GM19043 (cell line): ENCODE results near the gene MICB.
"Not testable (repeated sequence)": the region's sequence is repeated elsewhere in the genome, so short reads cannot be mapped to it uniquely, and the experiment has no call there.

Source experiments
- ATAC-seq: cut with Tn5 transposase; IDR thresholded peaks from one replicate; pipeline ENCODE4 v1.9.1; 2021; ENCODE audit warnings: low read depth; ENCODE audit not compliant: unreplicated experiment

Gene MICB

DNA sequence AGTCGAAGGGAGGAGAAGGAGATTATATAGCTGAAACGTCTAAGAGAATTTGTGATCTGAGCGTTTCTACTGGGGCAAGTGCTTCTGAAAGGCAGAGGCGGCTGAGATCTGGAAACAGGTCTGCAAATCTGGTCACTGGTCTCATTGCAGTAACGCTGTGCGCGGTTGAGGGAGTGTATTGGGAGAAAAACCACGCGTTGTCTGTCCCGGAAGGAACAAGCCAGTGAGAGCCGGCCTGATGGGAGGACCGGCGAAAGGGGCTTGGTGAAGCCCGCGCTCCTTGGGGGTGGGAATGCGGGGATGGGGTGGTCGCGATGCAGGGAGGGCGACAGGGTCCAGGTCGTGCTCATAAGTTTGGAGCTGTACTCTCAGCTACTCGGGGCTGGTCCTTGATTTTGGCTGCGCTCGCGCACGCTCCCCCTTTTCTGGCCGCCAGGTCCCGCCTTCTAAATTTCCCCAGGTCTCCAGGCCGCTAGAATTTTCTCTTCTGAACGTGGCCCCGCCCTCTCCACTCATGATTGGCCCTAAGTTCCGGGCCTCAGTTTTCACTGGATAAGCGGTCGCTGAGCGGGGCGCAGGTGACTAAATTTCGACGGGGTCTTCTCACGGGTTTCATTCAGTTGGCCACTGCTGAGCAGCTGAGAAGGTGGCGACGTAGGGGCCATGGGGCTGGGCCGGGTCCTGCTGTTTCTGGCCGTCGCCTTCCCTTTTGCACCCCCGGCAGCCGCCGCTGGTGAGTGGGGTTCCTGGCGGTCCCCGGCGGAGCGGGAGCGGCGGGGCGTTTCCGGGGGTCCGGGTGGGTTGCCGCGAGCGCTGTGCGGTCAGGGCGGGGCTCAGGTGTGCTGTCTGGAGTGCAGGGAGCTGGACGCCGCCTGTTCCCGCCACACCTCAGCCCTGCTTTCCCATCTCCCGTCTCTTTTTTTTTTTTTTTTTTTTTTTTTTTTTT lies at the start of gene MICB:
TSS of gene MICB (plus strand) at position 615 of the 946 bp plus-strand sequence. CDS start at position 664, 49 bp downstream.
- ATAC-seq: peak; percentile 39

DNA sequence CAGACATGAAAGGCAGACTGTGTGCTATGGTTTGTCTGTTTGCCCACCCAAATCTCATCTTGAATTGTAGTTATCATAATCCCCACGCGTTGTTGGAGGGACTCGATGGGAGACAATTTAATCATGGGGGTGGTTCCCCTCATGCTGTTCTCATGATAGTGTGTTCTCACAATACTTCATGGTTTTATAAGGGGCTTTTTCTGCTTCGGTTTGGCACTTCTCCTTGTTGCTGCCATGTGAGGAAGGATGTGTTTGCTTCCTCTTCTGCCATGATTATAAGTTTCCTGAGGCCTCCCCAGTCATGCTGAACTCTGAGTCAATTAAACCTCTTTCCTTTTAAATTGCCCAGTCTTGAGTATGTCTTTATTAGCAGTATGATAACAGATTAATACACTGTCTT lies 47.2 kb upstream of the MICB start:
- no peak for ATAC-seq

DNA sequence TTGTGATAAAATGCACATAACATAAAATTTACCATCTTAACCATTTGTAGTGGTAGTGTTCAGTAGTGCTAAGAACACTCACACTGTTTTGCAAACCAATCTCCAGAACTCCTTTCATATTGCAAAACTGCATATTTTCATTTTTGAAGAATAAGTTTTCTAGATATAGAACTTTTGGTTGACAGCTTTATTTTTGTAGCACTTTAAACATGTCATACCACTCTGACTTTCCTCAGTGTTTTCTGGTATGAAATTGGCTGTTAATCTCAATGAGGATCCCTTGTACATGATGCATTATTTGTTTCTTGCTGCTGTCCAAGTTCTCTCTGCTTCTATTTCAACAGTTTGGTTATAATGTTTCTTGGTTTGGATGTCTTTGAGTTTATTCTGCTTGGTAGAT lies 45.1 kb upstream of the MICB start:
- ATAC-seq: no peak

DNA sequence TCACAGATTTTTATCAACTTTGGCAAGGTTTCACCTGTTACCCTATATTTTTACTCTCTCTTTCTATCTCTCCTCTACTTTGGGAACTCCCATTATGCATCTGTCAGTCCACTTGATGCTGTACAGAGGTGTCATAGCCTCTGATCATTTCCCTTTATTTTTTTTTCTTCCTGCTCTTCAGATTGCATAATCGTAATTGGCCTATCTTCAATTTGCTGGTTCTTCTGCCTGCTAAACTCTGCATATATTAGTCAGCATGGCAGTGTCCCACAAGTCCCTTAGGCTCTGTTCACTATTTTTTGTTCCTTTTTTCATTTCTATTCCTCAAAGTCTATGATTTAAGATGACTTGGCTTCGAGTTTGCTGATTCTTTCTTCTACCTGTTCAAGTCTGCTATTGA lies 44.7 kb upstream of the MICB start:
- no peak for ATAC-seq

DNA sequence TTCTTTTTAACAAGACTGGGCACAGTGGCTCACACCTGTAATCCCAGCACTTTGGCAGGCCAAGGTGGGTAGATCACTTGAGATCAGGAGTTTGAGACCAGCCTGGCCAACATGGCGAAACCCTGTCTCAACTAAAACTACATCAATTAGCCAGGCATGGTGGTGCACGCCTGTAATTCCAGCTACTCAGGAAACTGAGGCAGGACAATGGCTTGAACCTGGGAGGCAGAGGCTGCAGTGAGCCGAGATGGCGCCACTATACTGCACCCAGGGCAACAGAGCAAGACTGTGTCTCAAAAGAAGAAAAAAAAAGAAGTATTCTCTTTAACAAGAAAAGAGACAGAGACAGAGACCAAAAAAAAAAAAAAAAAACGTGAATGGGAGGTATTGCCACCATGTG lies 38.1 kb upstream of the MICB start:
- ATAC-seq: not testable (repeated sequence)

DNA sequence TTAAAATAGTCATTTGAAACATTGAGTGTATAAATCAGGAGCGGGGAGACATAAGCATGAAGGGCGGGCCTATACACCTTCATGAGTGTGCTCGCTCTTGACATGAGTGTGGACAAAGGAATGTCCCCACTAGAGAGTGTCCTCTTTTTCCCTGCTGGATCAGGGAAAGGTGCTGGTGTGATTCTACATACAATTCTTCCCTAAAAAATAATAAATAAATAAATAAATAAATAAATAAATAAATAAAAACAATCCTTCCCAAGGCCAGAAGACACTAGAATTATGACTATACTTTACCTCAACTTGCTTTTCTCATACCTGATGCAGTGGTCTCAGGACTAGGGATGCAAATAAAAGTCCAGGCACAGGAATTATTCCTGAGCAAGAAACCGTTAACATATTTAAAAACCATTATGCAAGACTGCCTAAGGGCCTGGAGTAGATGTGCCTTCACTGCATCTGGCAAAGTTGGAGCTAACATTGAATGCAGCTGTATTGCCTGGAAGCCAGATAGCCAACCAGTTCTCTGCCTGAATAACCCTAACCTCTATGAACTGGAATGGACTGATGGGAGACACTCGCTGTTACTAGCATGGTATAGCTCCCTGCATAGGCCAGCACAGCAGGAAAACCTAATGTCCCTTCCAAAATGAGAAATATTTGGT lies 37.5 kb upstream of the MICB start:
- no peak for ATAC-seq

DNA sequence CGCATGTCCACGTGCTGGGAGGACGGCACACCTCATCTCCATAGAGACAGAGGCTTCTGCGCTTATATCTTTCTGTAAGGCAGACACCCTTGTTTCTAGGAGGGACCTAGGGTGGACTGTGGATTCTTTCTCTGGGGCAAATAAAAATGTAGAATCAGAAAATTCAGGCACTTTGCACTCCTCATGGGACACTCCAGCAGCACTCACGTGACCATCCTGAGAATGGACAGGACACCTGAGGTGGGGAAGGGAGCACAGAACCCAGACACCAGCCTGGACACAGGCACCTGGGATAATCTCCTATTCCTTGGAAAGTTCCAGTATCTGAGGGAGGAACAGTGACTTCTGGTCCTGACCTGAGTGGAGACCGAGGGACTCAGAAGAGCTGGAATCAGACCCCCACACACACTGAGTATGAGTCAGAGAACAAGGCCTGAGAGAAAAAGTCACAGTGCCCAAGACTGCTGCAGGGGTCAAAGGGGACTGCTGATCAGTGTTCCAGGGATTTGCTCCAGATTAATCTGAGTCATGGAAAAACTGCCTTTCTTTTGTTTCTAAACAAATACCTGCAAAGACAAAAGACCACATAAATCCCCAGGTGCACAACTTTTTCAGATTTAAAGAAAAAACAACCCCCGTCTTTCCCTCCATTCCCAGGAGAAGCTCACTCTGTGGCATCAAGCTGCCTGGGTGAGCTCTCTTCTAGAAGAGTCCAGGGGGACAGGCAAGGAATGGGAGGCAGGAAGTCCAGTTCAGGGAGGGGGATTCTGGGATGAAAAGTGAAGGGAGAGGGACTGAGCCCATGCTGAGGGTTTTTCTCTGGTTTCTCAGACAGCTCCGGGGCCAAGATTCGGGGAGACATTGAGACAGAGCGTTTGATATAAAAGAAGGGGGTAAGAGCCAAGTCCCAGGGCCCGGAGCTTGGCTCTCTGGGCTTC lies 35.6 kb upstream of the MICB start:
- ATAC-seq: no peak

DNA sequence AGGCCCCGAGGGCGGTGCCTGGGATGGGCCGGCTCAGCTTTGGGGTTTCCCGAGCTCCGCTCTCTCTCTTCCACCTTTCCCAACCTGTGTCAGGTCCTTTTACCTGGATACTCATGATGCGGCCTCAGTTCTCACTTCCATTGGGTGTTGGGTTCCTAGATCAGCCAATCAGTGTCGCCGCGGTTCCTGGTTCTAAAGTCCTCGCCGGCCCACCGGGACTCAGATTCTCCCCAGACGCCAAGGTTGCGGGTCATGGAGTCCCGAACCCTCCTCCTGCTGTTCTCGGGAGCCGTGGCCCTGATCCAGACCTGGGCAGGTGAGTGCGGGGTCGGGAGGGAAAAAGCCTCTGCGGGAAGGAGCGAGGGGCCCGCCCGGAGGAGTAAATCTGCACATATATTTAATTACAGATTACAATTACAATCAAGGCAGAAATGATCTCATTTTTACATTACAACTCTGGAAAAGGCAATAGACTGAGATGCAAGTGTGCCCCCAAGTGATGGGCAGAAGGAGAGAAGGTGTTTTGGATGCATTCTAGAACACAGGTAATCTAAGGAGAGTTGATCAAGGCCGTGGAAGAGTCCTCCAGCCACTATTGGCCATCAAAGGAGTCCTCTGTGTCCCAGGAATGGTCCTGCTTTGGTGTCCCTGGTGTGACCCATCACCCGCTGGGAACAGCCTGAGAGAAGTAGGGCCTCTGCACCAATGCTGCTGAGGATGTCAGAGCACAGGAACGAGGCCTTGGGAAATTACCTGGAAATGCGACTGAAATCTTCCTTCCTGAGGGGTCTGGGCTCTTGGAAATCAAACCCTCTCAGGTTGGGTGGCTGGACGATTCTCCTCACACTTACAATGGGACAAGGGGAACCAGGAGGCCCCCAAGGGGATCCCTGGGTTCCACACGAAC lies 34.7 kb upstream of the MICB start:
- peak; percentile 81 for ATAC-seq

DNA sequence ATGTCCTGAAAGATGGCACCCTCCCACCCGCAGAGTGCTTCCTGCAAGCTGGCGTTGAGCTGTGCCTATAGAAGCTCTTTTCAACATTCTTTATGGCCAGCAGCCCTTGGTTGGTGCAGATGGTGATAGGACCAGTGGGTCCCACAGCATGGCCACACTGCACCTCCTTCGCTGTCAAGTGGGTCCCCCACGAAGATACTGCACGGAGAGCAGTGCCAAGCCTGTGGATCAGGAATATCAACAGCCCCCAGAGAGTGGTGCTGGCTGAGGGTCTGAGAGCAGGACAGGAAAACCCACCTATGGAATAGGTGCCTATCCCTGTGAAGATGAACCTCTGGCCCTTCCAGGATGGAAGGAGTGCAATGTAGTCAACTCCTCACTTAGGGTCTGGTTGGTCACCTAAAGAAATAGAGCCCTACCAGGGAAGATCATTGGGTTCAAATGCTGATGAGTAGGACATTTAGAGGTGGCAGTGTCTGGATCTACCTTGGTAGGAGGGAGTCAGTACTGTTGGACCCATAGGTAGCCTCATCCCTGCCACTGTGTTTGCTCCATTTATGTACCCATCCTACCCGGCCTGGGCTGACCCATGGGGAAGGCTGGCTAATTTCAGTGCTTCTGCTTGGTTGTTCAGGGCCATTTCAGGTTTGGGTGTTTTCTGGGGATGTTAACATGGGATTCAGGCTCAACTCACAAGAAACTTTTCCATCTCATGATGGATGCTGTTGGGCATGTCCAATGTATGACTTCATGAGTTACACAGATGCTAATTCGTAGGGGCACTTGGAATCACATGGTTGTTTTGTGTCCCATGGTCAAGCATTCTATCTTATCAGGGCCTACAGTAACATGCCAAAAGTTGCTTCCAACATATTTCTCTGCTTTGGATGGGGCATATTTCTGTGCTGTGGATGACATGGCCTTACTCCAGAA lies 33.4 kb upstream of the MICB start:
- no peak for ATAC-seq

DNA sequence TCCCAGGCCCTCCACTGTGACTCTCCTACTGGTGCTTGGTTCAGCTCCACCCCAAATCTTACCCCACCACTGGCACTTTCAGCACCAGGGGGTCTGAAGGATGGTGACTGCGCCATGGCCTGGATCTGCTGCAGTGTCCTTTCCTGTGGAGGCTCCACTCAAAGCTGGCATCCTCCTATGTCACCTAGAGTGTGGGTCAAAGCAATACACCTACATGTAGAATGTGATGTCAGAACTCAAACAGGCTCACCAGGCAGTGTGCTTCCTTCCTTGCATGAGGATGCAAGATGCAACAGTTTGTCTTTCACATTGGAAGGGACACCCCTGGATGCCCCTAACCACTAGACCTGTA lies 32.8 kb upstream of the MICB start:
- no peak for ATAC-seq

DNA sequence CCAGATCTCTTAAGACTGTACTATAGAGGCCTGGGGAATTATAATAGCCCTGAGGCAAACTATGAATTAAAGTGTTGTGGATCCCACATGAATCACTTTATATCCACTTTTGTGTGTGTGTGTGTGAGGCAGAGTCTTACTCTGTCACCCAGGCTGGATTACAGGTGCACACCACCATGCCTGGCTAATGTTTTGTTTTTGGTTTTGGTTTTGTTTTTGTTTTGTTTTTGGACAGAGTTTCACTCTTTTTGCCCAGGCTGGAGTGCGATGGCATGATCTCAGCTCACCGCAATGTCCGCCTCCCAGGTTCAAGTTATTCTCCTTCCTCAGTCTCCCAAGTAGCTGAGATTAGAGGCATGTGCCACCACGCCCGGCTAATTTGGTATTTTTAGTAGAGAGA lies 32.2 kb upstream of the MICB start:
- no peak for ATAC-seq

DNA sequence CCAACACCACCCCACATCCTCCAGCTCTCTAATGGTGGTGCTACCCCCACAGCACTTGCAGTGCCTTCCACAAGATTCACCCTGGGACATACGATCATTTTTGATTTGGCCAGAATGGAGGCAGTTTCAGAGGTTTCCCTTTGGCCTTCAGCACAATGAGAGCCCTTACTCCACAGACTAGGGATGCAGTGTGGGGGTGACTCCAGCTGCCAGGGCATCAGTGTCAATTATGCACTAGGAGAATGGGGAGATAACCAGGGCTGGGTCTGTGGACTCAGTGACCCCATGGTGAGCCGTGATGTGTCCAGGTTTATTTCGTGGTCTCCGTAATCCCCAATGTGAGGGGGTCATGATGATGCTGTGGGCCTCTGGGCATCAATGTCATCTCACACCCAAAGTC lies 31.5 kb upstream of the MICB start:
- no peak for ATAC-seq

DNA sequence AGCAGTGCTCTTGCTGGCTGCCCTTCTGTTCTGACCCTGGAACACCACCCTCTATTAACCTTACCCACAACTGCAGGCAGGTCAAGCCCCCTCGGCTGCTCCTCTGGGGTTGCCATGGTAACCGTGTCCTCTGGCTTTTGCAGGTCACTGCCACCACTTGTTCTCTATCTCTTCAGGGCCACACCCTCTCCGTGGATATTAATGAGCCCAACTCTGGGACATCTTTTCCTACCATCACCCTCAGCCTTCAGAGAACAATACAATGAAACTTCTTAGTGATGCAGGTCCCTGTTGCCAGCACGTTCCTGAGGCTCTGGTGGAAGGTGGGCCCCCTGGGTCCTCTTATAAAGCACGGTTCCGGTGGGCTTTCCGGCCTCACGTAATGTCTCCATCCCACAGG lies 30.8 kb upstream of the MICB start:
- no peak for ATAC-seq

DNA sequence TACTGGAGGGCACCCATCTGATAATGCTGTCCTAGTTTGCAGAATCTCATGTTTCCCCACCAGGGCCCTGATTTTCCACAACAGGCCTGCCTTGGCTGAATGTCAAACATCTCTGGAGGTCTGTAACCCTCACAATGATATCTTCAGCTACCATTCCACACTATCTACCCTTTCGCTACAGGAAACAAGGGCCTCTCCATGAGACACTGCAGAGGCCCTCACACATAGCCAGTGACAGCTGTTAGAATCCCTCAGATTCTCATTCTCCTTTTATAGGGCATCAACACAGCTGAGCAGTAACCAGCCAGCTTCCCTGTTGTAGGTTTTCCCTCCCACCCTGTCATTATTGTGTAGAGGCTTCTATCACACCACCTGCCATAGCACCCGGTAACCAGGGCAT lies 29.6 kb upstream of the MICB start:
- ATAC-seq: no peak

DNA sequence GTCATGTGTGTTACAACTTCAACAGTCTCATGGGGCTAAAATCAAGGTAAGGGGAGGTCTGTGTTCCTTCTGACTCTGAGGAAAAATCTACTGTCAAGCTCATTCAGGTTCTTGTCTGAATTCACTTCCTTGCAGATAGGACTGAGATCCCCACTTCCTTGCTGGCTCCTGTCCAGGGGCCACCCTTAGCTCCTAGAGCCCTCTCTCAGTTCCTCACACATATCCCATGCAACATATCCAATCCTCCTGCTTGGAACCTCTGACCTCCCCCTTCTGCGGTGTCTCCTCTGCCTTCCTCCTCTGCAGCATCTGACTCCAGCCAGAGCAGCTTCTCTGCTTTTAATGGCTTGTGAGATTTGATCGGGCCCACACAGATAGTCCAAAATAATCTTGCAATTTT lies 27.1 kb upstream of the MICB start:
- no peak for ATAC-seq

DNA sequence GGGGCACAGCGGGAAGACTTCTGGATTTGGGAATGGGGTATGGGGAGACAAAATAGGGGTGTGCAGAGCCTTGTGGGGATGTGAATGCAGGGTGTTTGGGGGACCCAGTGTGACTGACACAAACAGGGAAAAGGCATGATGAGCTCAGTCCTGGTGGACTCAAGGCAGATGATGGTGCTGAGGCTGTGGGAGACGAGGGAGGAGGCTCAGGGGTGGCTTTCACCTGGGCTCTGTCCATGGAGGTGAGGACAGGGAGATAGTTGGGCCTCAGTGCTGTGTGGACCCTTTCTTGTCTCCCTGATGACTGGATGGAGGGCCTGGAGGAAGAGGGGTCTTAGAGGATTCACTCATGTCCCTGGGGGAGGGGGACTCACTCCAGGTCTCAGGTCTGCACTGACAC lies 26.2 kb upstream of the MICB start:
- ATAC-seq: no peak

DNA sequence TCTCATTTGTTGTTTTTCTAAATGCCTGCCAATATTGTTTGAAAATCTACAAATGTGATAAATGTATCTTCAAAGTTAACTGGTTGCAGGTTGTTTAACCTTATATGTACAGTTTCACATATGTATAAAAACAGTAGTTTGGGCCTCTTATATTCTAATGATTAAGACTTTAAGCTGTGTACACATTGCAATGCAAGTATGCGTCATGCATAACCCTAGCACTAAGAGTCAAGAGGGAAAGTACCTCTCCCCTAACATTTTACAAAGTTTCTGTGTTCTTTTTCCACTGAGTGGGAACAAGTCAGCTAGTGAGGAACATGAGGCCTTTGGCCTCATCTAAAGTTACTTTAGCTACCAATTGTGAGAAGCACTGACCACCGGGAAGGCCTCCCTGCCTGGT lies 25.7 kb upstream of the MICB start:
- no peak for ATAC-seq

DNA sequence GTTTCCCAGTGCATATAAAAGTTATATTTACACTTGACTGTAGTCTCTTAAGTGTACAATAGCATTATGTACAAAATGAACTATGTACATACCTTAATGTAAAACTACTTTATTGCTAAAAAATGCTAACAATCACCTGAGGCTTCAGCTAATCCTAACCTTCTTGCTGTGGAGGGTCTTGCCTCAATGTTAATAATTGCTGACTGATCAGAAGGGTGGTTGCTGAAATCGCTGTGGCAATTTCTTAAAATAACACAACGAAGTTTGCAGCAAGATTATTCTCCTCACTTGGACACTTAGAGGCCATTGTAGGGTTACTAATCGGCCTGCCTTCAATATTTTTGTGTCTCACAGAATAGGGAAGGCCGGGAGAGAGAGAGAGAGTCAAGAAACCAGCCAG lies 24.7 kb upstream of the MICB start:
- no peak for ATAC-seq
